Right ventricle myocardium inferior (tissue), 1 donor: ENCODE measurements around the gene KCNH2. TPM values are rescaled to one million over a fixed set of nuclear protein-coding genes. Genes with fewer than 3 reads are reported as not detected.

ENCODE experiments used
- ATAC-seq: fragments of 200-7000 bp; cut with Tn5 transposase; one replicate; pipeline ENCODE4 v1.9.1; 2020; ENCODE audit warnings: mild to moderate bottlenecking, moderate library complexity
- DNase-seq: peaks from one replicate; pipeline ENCODE4 v3.0.0; 2021; ENCODE audit errors: missing footprints
- intact Hi-C: fragments of 100-400 bp; cut with DNase I; formaldehyde crosslinking; loops from one replicate; pipeline ENCODE4 v1.11.0; 2022
- total RNA-seq: library from RNA; stranded (reverse); fragmentation: NEBNext Ultra II Directional; extraction: Animal tissue kit (Norgen Biotek cat#: 25700); gene quantifications from one replicate; pipeline ENCODE4 v1.2.1, GENCODE V29; 2021
- donor health status: DM: no; HTN: yes; CAD: no; lungs with severe emphysema.

The KCNH2 gene
- total RNA-seq, 1 donor from 2014 or later = 97.3 TPM

GRCh38 chr7:150967349-150967748 lies 10.8 kb downstream of the KCNH2 start:
- intact Hi-C loops = no loop called here
- no peak for ATAC-seq
- no peak for DNase-seq

- peak; percentile 51 for DNase-seq
- intact Hi-C loops = no loop called here
- ATAC-seq = peak; percentile 14
These were observed 12.1 kb downstream of the KCNH2 start for GRCh38 chr7:150966002-150966401.

GRCh38 chr7:150965273-150965830 lies 12.8 kb downstream of the KCNH2 start:
- intact Hi-C loops = loop anchor here (1.0 kb wide), 1 partner anchor 12 kb away; no protein-coding TSS in a partner anchor
- DNase-seq (peak; percentile 64), ATAC-seq (no peak)

DNA sequence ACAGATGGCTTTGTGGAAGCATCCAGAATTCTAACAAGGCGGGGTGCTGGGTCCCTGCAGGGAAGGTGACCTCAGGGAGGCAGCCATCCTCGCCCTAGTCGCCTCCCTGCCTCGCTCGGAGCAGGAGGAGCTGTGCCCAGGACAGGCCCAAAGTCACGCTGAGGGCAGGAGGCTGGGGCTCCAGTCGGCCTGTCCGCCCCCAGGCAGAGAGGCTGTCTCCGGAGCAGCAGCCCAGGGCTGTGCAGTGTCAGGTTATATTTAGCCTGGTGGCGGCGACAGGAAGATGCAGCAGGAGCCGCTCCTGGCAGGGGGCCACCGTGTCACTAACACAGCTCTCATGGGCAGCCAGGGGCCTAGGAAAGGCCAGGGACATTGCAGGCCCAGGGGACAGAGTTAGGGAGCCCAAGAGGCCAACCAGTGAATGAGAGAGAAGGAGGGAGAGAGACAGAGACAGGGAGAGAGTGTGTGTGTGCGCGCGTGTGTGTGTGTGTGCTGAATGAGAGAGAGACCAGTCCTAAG lies 13.5 kb downstream of the KCNH2 start:
- peak; percentile 89 for DNase-seq
- peak; percentile 81 for ATAC-seq
- intact Hi-C loops = loop anchor here (1.0 kb wide), 1 partner anchor 13 kb away; no protein-coding TSS in a partner anchor

DNA sequence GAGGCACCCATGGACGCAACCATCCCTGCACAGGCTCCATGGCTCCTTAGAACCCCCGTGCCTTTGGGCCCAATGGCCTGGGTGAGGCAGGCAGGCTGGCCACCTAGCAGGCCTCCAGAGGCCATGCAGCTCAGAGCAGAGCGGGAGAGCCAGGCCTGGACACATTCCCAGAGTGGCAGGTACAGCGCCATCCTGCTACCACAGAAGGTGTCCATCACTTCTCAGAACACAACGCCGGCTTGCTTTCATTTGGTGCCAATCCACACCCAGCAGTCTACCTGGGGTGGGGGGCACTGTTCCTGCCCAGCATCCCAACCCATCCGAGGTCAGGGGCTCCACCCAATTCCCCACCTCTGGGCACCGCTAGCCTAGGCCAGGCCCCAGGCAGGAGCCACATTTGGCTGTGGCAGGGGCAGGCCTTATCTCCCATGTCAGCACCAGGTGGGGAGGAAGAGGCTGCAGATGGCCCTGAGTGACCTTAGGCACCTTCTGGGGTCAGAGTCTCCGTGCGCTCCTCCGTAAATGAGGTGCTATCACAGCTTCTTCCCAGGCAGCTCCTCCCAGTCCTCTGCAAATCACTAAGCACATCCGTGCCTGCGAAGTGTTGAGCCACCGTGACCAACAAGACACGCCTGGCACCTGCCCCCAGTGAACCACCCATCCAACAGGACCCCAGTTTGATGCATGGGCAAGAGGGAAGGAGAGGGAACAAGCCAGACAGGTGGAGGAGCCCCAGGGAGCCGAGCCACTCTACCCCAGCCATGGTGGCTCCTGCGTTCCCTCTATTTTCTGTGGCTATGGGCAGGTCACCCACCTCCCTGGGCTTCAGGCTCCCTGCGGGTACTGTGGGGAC lies 14.2 kb downstream of the KCNH2 start:
- DNase-seq = peak; percentile 57

GRCh38 chr7:150962553-150963399 lies 15.3 kb downstream of the KCNH2 start:
- DNase-seq (peak; percentile 82), ATAC-seq (peak; percentile 49)
- intact Hi-C loops = loop anchor here (1.0 to 2.0 kb wide), 2 partner anchors 24 to 62 kb away; no protein-coding TSS in a partner anchor

More for the DNA sequence above, 14.2 kb downstream of the KCNH2 start:
- intact Hi-C loops = loop anchor here (1.0 to 2.0 kb wide), 2 partner anchors 22 to 63 kb away; no protein-coding TSS in a partner anchor
- no peak for ATAC-seq

GRCh38 chr7:150962290-150962552 lies 15.9 kb downstream of the KCNH2 start:
- DNase-seq = no peak

DNA sequence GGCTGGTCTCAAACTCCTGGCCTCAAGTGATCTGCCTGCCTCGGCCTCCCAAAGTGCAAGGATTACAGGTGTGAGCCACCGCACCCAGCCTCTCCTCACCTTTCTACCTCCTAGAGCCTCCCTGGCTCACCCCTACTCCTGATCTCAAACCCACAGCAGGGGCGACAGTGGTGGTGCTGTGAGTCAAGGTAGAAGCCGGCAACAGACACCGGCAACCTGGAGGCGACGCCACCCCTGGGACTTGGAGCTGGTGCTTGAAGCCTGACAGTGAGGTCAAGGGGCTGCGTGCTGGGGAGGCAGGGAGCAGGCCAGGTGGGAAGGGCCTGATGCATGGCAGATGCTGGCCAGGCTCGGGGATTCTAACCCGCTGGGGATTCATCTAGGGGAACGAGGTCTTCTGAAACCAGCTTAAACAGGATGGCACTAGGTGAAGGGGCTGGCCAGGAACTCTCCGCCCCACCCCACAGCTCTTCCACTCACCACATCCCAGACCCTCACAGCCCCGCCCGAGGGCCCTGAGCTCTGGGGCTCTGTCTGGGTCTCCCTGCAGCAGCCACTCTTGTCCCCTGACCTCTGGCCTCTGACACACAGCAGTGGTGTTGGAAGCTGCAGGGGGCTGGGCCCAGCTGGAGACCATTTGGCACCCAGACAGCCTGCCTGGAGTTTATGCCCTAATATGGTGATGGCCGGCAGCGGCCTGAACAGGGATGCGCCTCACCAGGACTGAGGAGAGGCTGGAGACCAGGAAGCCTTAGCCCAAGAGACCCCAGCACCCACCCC lies 16.4 kb downstream of the KCNH2 start:
- intact Hi-C loops = loop anchor here (2.0 kb wide), 1 partner anchor 61 kb away; no protein-coding TSS in a partner anchor
- no peak for ATAC-seq
- DNase-seq = peak; percentile 54

More at GRCh38 chr7:150962290-150962552, 15.9 kb downstream of the KCNH2 start:
- no peak for ATAC-seq
- intact Hi-C loops = loop anchor here (2.0 kb wide), 1 partner anchor 61 kb away; no protein-coding TSS in a partner anchor

DNA sequence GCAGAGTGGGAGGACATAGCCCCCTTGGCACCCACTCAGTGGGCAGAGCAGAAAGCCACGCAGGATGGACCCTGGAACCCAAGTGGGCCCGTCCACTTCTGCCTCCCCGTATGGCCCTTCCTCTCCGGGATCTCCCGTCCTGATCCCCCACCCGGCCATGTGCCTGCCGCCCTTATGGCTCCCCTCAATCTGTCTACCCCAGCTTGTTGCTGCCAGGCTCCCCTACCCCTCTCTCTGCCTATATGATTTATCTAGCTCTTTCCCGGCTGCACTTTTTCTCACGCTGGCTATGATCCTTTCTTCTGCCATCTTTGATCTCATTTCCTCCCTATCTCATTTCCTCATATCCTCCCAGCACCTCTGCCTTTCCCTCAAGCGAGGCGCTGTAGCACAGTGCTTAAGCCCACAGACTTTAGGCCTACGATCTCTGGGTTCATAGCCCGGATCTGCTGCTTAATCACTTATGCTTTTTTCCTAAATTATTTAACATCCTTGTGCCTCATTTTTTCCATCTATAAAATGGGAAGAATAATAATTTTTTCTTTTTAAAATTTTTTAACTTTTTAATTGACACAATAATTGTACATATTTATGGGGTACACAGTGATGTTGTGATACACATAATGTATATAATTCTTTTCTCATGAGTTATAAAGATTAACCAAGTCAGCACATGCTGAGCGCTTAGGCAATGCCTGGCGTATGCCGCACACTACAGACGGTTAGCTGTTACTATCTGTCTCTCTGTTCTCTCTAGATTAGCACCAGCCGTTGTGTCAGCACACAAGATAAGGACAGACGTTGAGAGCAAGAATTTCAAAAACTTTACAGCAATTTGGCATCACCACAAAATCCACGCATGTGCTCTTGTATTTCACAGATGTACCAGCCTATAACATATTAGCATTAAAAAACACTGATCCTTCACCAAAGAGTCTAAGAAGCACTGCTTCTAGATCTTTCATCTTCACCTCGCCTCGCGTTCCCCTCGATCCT lies 18.1 kb downstream of the KCNH2 start:
- no peak for ATAC-seq
- intact Hi-C loops = no loop called here
- DNase-seq = peak; percentile 34

DNA sequence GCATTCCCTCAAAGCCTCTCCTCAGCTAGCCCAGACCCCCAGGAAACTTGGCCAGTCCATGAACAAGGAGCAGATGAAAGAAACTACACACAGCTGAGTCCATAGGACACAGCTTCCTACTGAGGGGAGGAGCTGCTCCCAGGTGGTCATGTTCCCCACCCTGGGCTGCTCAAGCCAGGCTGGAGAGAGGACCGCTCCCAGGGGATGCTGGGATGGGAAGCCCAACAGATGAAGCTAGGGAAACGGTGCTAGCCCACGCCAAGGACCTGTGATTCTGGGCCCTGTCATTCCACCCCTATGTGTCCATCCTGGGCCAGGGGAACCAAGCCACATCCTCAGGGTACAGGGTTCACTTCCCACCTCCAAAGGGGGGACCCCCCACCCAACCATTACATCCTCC lies 19.0 kb downstream of the KCNH2 start:
- no peak for DNase-seq
- intact Hi-C loops = no loop called here
- no peak for ATAC-seq

DNA sequence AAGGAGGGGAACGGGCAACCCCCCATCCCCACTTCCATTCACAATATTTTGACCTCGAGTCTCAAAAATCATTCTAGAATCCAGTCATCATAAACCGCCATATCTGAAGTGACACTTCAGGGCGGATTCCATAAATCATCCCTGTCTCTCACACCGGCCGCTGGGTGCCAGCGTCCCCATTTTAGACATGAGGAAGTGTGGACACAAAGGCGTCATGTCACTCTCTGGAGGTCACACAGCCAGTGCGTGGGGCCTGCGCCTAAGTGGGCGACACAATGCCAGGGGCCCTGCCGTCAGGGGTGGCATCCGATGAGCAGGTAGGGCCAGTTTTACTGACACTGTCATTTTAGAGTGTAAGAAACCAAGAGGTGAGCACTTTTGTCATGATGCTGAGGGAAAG lies 19.5 kb downstream of the KCNH2 start:
- peak; percentile 59 for DNase-seq
- intact Hi-C loops = no loop called here
- ATAC-seq = no peak

DNA sequence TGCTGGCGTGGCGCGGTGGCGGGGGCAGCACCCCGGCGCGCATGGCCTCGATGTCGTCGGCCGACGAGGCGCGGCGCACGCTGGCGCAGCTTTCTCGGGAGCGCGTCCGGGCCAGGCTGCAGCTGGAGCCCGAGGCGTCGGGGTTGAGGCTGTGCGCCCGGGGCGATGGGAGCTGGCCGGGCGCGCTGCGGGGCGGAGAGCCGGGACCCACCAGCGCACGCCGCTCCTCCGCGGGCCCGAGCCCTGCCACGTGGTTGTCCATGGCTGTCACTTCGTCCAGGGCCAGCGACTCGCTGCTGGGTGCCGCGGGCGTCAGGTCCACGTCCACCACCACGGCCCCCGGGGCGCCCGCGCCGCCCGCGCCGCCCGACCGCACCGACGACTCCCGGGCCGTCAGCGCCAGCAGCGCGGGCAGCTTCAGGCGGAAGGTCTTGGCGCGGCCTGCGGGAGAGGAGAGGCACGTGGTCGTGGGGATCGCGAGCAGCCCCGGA lies 20.0 kb downstream of the KCNH2 start:
- ATAC-seq = no peak
- DNase-seq = peak; percentile 64
- intact Hi-C loops = no loop called here

GRCh38 chr7:150957133-150958020 lies 20.7 kb downstream of the KCNH2 start:
- intact Hi-C loops = no loop called here
- ATAC-seq (no peak), DNase-seq (no peak)

- ATAC-seq (no peak), DNase-seq (no peak)
- intact Hi-C loops = no loop called here
These were observed 21.6 kb downstream of the KCNH2 start for GRCh38 chr7:150956395-150957132.
